GM12864 (cell line): Measurements from ENCODE around the gene RALGPS2.

Experiments used
- DNase-seq: peaks from one replicate; pipeline ENCODE4 v3.0.0-alpha.2; 2011; ENCODE audit warnings: low read depth
- H3K4me3 ChIP-seq: 2 replicates; pipeline ENCODE4 v1.5.1; 2011; ENCODE audit warnings: mild to moderate bottlenecking, low read depth, low read length, control low read depth
- TF ChIP-seq, protein P1 (sequence below): IDR thresholded peaks from 2 replicates; pipeline ENCODE4 v1.5.1; 2011; ENCODE audit warnings: low read depth, mild to moderate bottlenecking, moderate library complexity, low read length, control low read depth, inconsistent platforms; ENCODE audit errors: missing control alignments

RALGPS2 gene

DNA sequence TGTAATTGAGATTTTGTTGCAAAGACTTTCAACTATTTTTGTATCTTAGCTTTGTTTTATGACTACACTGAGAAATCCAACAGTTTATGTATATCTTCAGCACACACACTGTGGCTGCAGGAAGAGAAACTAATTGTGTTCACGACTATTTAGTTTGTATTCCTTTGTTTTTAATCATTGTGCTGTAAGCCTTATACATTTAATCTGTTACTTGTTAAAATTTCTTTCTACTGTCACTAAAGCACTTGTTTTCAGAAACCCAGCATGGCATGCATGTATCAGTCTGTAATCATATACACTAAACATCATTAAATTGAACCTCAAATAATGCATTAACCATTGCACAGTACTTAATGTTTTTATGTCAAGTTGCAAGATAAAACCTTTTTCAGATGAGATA is 145.2 kb downstream of the RALGPS2 start:
- no peak for DNase-seq
- H3K4me3 ChIP-seq: no peak overlapping the region
- TF ChIP-seq, protein P1, sequence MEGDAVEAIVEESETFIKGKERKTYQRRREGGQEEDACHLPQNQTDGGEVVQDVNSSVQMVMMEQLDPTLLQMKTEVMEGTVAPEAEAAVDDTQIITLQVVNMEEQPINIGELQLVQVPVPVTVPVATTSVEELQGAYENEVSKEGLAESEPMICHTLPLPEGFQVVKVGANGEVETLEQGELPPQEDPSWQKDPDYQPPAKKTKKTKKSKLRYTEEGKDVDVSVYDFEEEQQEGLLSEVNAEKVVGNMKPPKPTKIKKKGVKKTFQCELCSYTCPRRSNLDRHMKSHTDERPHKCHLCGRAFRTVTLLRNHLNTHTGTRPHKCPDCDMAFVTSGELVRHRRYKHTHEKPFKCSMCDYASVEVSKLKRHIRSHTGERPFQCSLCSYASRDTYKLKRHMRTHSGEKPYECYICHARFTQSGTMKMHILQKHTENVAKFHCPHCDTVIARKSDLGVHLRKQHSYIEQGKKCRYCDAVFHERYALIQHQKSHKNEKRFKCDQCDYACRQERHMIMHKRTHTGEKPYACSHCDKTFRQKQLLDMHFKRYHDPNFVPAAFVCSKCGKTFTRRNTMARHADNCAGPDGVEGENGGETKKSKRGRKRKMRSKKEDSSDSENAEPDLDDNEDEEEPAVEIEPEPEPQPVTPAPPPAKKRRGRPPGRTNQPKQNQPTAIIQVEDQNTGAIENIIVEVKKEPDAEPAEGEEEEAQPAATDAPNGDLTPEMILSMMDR: no peak

- no peak within 1 kb of the TSS for H3K4me3 ChIP-seq
- TF ChIP-seq, protein P1: no peak
- no peak for DNase-seq
These were observed 145.9 kb downstream of the RALGPS2 start, which contains the start of gene ANGPTL1 for GRCh38 chr1:178870944-178871343. Gene ANGPTL1, minus strand, starts transcription at chr1:178871077. Its CDS starts 5,301 bp downstream, at chr1:178865776.

GRCh38 chr1:178871551-178872320 is 146.7 kb downstream of the RALGPS2 start:
- no peak overlapping the region for H3K4me3 ChIP-seq
- TF ChIP-seq, protein P1: no peak
- DNase-seq: no peak

- no peak for DNase-seq
- TF ChIP-seq, protein P1: no peak
- no peak overlapping the region for H3K4me3 ChIP-seq
These were observed 149.9 kb downstream of the RALGPS2 start for GRCh38 chr1:178874966-178875365.

DNA sequence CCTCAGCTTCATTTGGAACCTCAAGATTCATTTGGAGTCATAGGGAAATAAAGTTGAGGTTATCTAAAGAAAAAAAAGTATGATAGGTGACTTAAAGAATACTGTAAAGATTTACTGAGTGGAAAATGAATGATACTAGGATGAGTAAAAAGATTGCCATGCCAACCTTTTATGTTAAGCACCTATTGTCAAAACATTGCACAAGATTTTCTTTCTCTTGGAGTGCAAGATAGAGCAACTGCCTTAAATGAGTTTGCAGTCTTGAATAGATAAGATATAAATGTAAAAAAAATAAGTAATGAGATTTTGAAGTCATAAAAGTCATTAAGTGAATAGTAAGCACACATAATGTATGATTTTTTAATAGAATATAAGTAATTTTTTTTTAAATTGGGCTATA is 150.9 kb downstream of the RALGPS2 start:
- TF ChIP-seq, protein P1: no peak
- no peak overlapping the region for H3K4me3 ChIP-seq
- no peak for DNase-seq

DNA sequence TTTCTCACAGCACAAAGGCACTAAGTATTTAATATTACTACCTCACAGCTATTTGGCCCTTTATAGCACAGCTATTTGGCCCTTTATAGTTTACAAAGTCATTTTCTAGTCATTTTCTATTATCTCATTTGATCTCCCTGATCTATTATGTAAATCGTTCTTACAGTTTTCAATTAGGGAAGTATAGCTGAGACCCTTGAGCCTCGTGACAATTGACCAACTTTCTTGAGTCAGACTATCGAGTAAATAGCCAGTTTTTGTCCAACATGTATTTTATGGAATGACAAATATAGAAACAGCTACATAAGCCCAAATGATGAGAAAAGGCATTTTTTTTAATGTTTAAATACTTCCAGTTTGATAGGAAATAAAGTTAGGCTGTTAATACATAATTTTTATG is 152.9 kb downstream of the RALGPS2 start:
- TF ChIP-seq, protein P1: no peak
- H3K4me3 ChIP-seq: no peak overlapping the region
- DNase-seq: no peak

GRCh38 chr1:178881950-178882349 is 156.9 kb downstream of the RALGPS2 start:
- no peak for DNase-seq
- no peak overlapping the region for H3K4me3 ChIP-seq
- TF ChIP-seq, protein P1: no peak
